ENCODE results near the gene COPS4.
A peak's percentile ranks its signal among the peaks of the same experiment; 100 is the strongest.

The COPS4 gene

GRCh38 chr4:83089410-83090157 is 54.6 kb downstream of the COPS4 start:
- DNase-seq: no peak

GRCh38 chr4:83093060-83093640 is 58.2 kb downstream of the COPS4 start:
- peak; percentile 75 for DNase-seq

- DNase-seq: no peak
Measured at GRCh38 chr4:83096397-83096796, 61.4 kb downstream of the COPS4 start.

GRCh38 chr4:83104991-83105390 is 70.0 kb downstream of the COPS4 start:
- DNase-seq: no peak

GRCh38 chr4:83107631-83108030 is 72.6 kb downstream of the COPS4 start:
- no peak for DNase-seq

- DNase-seq: no peak
Measured at GRCh38 chr4:83108101-83108861, 73.3 kb downstream of the COPS4 start.

GRCh38 chr4:83109480-83110222 is 74.7 kb downstream of the COPS4 start:
- peak; percentile 79 for DNase-seq

GRCh38 chr4:83110223-83110945 is 75.4 kb downstream of the COPS4 start:
- DNase-seq: peak; percentile 95

GRCh38 chr4:83110970-83111750 is 76.2 kb downstream of the COPS4 start:
- peak; percentile 56 for DNase-seq

- peak; percentile 56 for DNase-seq
Measured at GRCh38 chr4:83111751-83112141, 76.8 kb downstream of the COPS4 start.

GRCh38 chr4:83112231-83112630 is 77.2 kb downstream of the COPS4 start:
- peak; percentile 8 for DNase-seq

- DNase-seq: no peak
Measured at GRCh38 chr4:83112678-83113428, 77.9 kb downstream of the COPS4 start.

- no peak for DNase-seq
Measured at GRCh38 chr4:83113429-83113786, 78.4 kb downstream of the COPS4 start.

GRCh38 chr4:83114576-83114975 is 79.6 kb downstream of the COPS4 start, which contains the start of gene PLAC8:
TSS of gene PLAC8 (minus strand) at chr4:83114729. CDS start at chr4:83107921, 6,808 bp downstream.
- DNase-seq: no peak

- DNase-seq: no peak
Measured at GRCh38 chr4:83115000-83115399, 80.0 kb downstream of the COPS4 start.

GRCh38 chr4:83115656-83116285 is 80.8 kb downstream of the COPS4 start:
- DNase-seq: no peak

GRCh38 chr4:83118869-83119268 is 83.9 kb downstream of the COPS4 start:
- no peak for DNase-seq

GRCh38 chr4:83121246-83121645 is 86.3 kb downstream of the COPS4 start:
- DNase-seq: no peak

GRCh38 chr4:83124111-83124780 is 89.3 kb downstream of the COPS4 start:
- no peak for DNase-seq
